HAP-1 (cell line): ENCODE results near the gene HOXA13.

Source experiments
- DNase-seq, 2 experiments: peaks; one replicate each; pipeline ENCODE4 v3.0.0-alpha.2; 2016 to 2020; ENCODE audit warnings: low spot score in 2 of 2
- H3K27me3 ChIP-seq: fragments of 250-450 bp; sonication (Bioruptor Pico); 2 replicates; pipeline ENCODE4 v1.5.1; 2020; ENCODE audit warnings: low read depth, mild to moderate bottlenecking, moderate library complexity
- H3K36me3 ChIP-seq: fragments of 250-450 bp; sonication (Bioruptor Pico); replicated peaks from 2 replicates; pipeline ENCODE4 v1.5.1; 2020; ENCODE audit warnings: mild to moderate bottlenecking
- H3K4me1 ChIP-seq: fragments of 250-450 bp; sonication (Bioruptor Pico); 2 replicates; pipeline ENCODE4 v1.5.1; 2020; ENCODE audit warnings: mild to moderate bottlenecking
- H3K4me3 ChIP-seq: fragments of 250-450 bp; sonication (Bioruptor Pico); 2 replicates; pipeline ENCODE4 v1.5.1; 2020; ENCODE audit warnings: mild to moderate bottlenecking, moderate library complexity
- H3K9me3 ChIP-seq: fragments of 250-450 bp; sonication (Bioruptor Pico); 2 replicates; pipeline ENCODE4 v1.5.1; 2020; ENCODE audit warnings: mild to moderate bottlenecking, moderate library complexity
- in situ Hi-C: fragments of 300-500 bp; cut with MboI; formaldehyde crosslinking; loops from 3 replicates; pipeline ENCODE4 v1.14.3; 2020; ENCODE audit warnings: low sequenced_read_pairs, inconsistent platforms, mixed read lengths

The HOXA13 gene

GRCh38 chr7:27220440-27220955 lies 20.6 kb upstream of the HOXA13 start:
- no peaks in the 10 kb centered on the region for H3K36me3 ChIP-seq
- peaks cover 37% of the 10 kb centered on the region for H3K4me1 ChIP-seq
- peak in 1 of 2 experiments; percentile 5 for DNase-seq
- no peak overlapping the region for H3K4me3 ChIP-seq
- H3K9me3 ChIP-seq, result no peaks in the 10 kb centered on the region
- H3K27me3 ChIP-seq, result no peaks in the 10 kb centered on the region
- in situ Hi-C loops, result no loop called here

- no peaks in the 10 kb centered on the region for H3K36me3 ChIP-seq
- H3K4me3 ChIP-seq, result no peak overlapping the region
- peaks cover 33% of the 10 kb centered on the region for H3K4me1 ChIP-seq
- no peaks in the 10 kb centered on the region for H3K9me3 ChIP-seq
- DNase-seq, result no peak
- no peaks in the 10 kb centered on the region for H3K27me3 ChIP-seq
- in situ Hi-C loops, result no loop called here
Measured at GRCh38 chr7:27219821-27220220, 19.9 kb upstream of the HOXA13 start.

- in situ Hi-C loops, result no loop called here
- Histone ChIP-seq H3K9me3 (no peaks in the 10 kb centered on the region), H3K4me1 (peaks cover 16% of the 10 kb centered on the region), H3K36me3 (no peaks in the 10 kb centered on the region), H3K27me3 (no peaks in the 10 kb centered on the region), H3K4me3 (no peak overlapping the region)
- no peak for DNase-seq
Measured at GRCh38 chr7:27217951-27218350, 18.1 kb upstream of the HOXA13 start.

- no peaks in the 10 kb centered on the region for H3K36me3 ChIP-seq
- H3K4me1 ChIP-seq, result peaks cover 9% of the 10 kb centered on the region
- no peaks in the 10 kb centered on the region for H3K27me3 ChIP-seq
- DNase-seq, result no peak
- H3K9me3 ChIP-seq, result no peaks in the 10 kb centered on the region
- in situ Hi-C loops, result no loop called here
- no peak overlapping the region for H3K4me3 ChIP-seq
Measured at GRCh38 chr7:27215356-27215755, 15.5 kb upstream of the HOXA13 start.

- Histone ChIP-seq H3K36me3 (no peaks in the 10 kb centered on the region), H3K27me3 (no peaks in the 10 kb centered on the region), H3K4me3 (no peak overlapping the region), H3K9me3 (no peaks in the 10 kb centered on the region), H3K4me1 (peaks cover 9% of the 10 kb centered on the region)
- no peak for DNase-seq
- in situ Hi-C loops, result no loop called here
Measured at GRCh38 chr7:27214239-27214950, 14.5 kb upstream of the HOXA13 start.

- peaks cover 13% of the 10 kb centered on the region for H3K4me1 ChIP-seq
- H3K36me3 ChIP-seq, result no peaks in the 10 kb centered on the region
- no peak overlapping the region for H3K4me3 ChIP-seq
- H3K9me3 ChIP-seq, result no peaks in the 10 kb centered on the region
- in situ Hi-C loops, result no loop called here
- no peak for DNase-seq
- no peaks in the 10 kb centered on the region for H3K27me3 ChIP-seq
Measured at GRCh38 chr7:27213433-27214238, 13.7 kb upstream of the HOXA13 start.

GRCh38 chr7:27212497-27213432 lies 12.9 kb upstream of the HOXA13 start:
- in situ Hi-C loops, result no loop called here
- no peak overlapping the region for H3K4me3 ChIP-seq
- H3K27me3 ChIP-seq, result no peaks in the 10 kb centered on the region
- DNase-seq, result no peak
- H3K36me3 ChIP-seq, result no peaks in the 10 kb centered on the region
- peaks cover 21% of the 10 kb centered on the region for H3K4me1 ChIP-seq
- H3K9me3 ChIP-seq, result no peaks in the 10 kb centered on the region

- no peak for DNase-seq
- Histone ChIP-seq H3K9me3 (no peaks in the 10 kb centered on the region), H3K36me3 (no peaks in the 10 kb centered on the region), H3K4me3 (no peak overlapping the region), H3K27me3 (no peaks in the 10 kb centered on the region), H3K4me1 (peaks cover 31% of the 10 kb centered on the region)
- in situ Hi-C loops, result no loop called here
Measured at GRCh38 chr7:27211764-27212204, 11.9 kb upstream of the HOXA13 start.

GRCh38 chr7:27211084-27211446 lies 11.2 kb upstream of the HOXA13 start:
- Histone ChIP-seq H3K27me3 (no peaks in the 10 kb centered on the region), H3K4me3 (no peak overlapping the region), H3K4me1 (peaks cover 38% of the 10 kb centered on the region), H3K9me3 (no peaks in the 10 kb centered on the region), H3K36me3 (no peaks in the 10 kb centered on the region)
- in situ Hi-C loops, result no loop called here
- no peak for DNase-seq

GRCh38 chr7:27210441-27211083 lies 10.7 kb upstream of the HOXA13 start:
- in situ Hi-C loops, result no loop called here
- Histone ChIP-seq H3K4me3 (no peak overlapping the region), H3K36me3 (no peaks in the 10 kb centered on the region; the same call in 1 of the 2 replicates), H3K9me3 (no peaks in the 10 kb centered on the region), H3K27me3 (no peaks in the 10 kb centered on the region), H3K4me1 (peaks cover 43% of the 10 kb centered on the region)
- peak; percentile 63 to 83 for DNase-seq

GRCh38 chr7:27209933-27210440 lies 10.1 kb upstream of the HOXA13 start:
- H3K36me3 ChIP-seq, result no peaks in the 10 kb centered on the region; the same call in none of the 2 replicates
- no peaks in the 10 kb centered on the region for H3K9me3 ChIP-seq
- DNase-seq, result no peak
- no peaks in the 10 kb centered on the region for H3K27me3 ChIP-seq
- peaks cover 48% of the 10 kb centered on the region for H3K4me1 ChIP-seq
- no peak overlapping the region for H3K4me3 ChIP-seq
- in situ Hi-C loops, result loop anchor here (10.0 kb wide), 2 partner anchors 375 to 535 kb away; partner anchors contain the start of gene TAX1BP1

GRCh38 chr7:27208998-27209397 lies 9.1 kb upstream of the HOXA13 start:
- H3K4me3 ChIP-seq, result no peak overlapping the region
- peaks cover 56% of the 10 kb centered on the region for H3K4me1 ChIP-seq
- DNase-seq, result no peak
- no peaks in the 10 kb centered on the region; the same call in none of the 2 replicates for H3K36me3 ChIP-seq
- no peaks in the 10 kb centered on the region for H3K27me3 ChIP-seq
- in situ Hi-C loops, result loop anchor here (10.0 kb wide), 2 partner anchors 376 to 536 kb away; partner anchors contain the start of gene TAX1BP1
- H3K9me3 ChIP-seq, result no peaks in the 10 kb centered on the region
